ENCODE measurements around the gene EIF2D. TPM values are rescaled to one million over a fixed set of nuclear protein-coding genes. Genes with fewer than 3 reads are reported as not detected.

The EIF2D gene
- total and polyA plus RNA-seq, 2 of the 13 experiments (the other 11 are each of a cell fraction or from before 2014, with no cell fraction given) = 45.1 to 64.9 TPM

DNA sequence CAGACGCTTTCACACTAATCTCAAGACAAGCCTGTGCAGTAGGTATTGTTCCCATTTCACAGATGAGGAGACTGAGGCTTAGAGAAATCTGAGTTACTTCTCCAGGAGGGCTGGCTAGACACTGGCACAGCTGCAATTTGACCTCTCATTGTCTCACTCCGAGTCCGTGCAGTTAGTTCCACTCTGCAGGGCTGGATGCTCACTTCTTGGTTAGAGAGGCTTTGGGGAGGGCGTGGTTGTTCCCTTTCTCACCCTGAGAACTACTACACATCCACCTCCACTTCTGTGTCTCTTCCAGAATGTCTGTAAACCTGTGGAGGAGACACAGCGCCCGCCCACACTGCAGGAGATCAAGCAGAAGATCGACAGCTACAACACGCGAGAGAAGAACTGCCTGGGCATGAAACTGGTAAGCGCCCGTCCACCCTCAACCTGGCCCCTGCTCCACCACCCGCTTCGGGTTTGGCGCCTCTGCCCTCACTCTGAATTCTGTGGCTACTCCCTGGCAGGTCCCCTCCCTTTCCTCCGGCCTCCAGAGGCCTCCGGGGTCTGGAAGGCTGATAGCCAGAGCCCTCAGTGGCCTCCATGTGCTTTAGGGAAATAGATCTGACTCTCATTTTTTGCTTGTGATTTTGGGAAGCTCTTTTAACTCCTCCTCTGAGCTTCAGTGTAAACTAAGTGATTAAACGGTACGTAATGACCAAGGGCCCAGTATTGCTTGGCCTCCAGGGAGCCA is 29.1 kb downstream of the EIF2D start:
- Histone ChIP-seq H3K9ac (ENCODE audit: insufficient read depth, low read depth, low read length) (no peak overlapping the region), H3K36me3 (replicated peaks in 1 of 2; ENCODE audit: control insufficient read depth in 1 of 2, insufficient read depth in 2 of 2, low read length in 2 of 2) (peaks cover 3 to 7% of the 10 kb centered on the region in 2 experiments; a peak in 1 of 5 replicates), H4K20me1 (ENCODE audit: insufficient read depth, low read length) (no peaks in the 10 kb centered on the region; the same call in 1 of the 2 replicates), H3K27ac (ENCODE audit: extremely low read length, insufficient read depth, low read length) (no peak overlapping the region), H3K4me2 (ENCODE audit: low read depth, low read length) (no peak overlapping the region), H3K9me3 (ENCODE audit: low read length) (no peaks in the 10 kb centered on the region), H2AFZ (ENCODE audit: low read length) (no peak overlapping the region), H3K27me3 (ENCODE audit: control insufficient read depth in 1 of 2, insufficient read depth in 2 of 2, low read length in 2 of 2) (no peaks in the 10 kb centered on the region), H3K79me2 (ENCODE audit: insufficient read depth, low read length) (no peaks in the 10 kb centered on the region), H3K4me1 (ENCODE audit: insufficient read depth, low read length) (no peaks in the 10 kb centered on the region), H3K4me3 (replicated peaks in 1 of 3; ENCODE audit: insufficient read depth in 1 of 3, low read depth in 2 of 3, low read length in 3 of 3) (no peak overlapping the region)
- 81% methylated on average over 16 of the region's 18 CpGs for WGBS (ENCODE audit: low lambda C conversion rate)
- in situ Hi-C loops (cut with HindIII; ENCODE audit: extremely low pct_ligation_motif_present, low pct_unique_long_range_greater_than_20kb) (loop anchor here (5.0 kb wide), 2 partner anchors 41 to 96 kb away; no protein-coding TSS in a partner anchor), intact Hi-C loops (cut with micrococcal nuclease; ENCODE audit: unreplicated experiment) (loop anchor here (1.0 to 2.0 kb wide), 3 partner anchors 38 to 93 kb away; partner anchors contain the start of gene RASSF5)
- ATAC-seq = no peak
- no peak for DNase-seq (ENCODE audit: low spot score)
- BruUV-seq (replicated peaks) = no TSS peak
- peak; percentile 75 for TF ChIP-seq ZNF629 (CRISPR knock-in tag; conservative IDR thresholded peaks at IDR 0.05)
- no peak for TF ChIP-seq ZFX (CRISPR knock-in tag; IDR thresholded peaks at IDR 0.05; ENCODE audit: low read depth)
- ChIA-PET POLR2A (no interaction called here), CTCF (ENCODE audit: low intra/inter-chr PET ratio, low total read pairs) (interaction anchor here (0.7 to 2.7 kb wide), 3 partner anchors 39 to 104 kb away, joined by 4 to 34 read pairs (median 33); no protein-coding TSS in a partner anchor)
- FAIRE-seq = no peak

DNA sequence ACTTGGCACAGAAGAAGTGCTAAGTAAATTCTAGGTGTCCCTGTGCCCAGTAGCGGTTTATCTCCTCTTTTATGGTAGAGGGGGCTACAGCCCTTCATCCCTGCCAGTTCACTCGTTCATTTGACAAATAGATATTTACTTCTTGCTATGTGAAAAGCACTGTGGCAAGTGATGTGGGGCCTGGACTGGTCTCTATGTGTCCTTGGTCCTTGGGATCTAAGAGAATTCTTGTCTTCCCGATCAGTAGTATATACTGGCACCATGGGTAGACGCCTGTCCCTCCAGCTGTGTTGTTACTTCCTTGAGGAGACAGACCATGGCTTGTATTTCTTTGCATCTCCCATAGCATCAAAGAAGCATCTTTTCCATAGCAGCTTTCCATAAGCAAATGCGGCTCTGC is 29.7 kb downstream of the EIF2D start:
- Histone ChIP-seq H3K27me3 (ENCODE audit: control insufficient read depth in 1 of 2, insufficient read depth in 2 of 2, low read length in 2 of 2) (no peaks in the 10 kb centered on the region), H3K4me3 (replicated peaks in 1 of 3; ENCODE audit: insufficient read depth in 1 of 3, low read depth in 2 of 3, low read length in 3 of 3) (no peak overlapping the region), H3K9me3 (ENCODE audit: low read length) (no peaks in the 10 kb centered on the region), H3K79me2 (ENCODE audit: insufficient read depth, low read length) (no peaks in the 10 kb centered on the region), H3K27ac (ENCODE audit: extremely low read length, insufficient read depth, low read length) (no peak overlapping the region), H4K20me1 (ENCODE audit: insufficient read depth, low read length) (no peaks in the 10 kb centered on the region; the same call in 1 of the 2 replicates), H3K9ac (ENCODE audit: insufficient read depth, low read depth, low read length) (no peak overlapping the region), H3K4me1 (ENCODE audit: insufficient read depth, low read length) (no peaks in the 10 kb centered on the region), H2AFZ (ENCODE audit: low read length) (no peak overlapping the region), H3K4me2 (ENCODE audit: low read depth, low read length) (no peak overlapping the region), H3K36me3 (replicated peaks in 1 of 2; ENCODE audit: control insufficient read depth in 1 of 2, insufficient read depth in 2 of 2, low read length in 2 of 2) (peaks cover 3 to 7% of the 10 kb centered on the region in 2 experiments; a peak in 1 of 5 replicates)
- CTCF ChIA-PET (ENCODE audit: low intra/inter-chr PET ratio, low total read pairs) = interaction anchor here (2.6 to 2.7 kb wide), 2 partner anchors 38 to 92 kb away, joined by 33 to 34 read pairs; no protein-coding TSS in a partner anchor
- TF ChIP-seq ZNF720 (CRISPR knock-in tag; IDR thresholded peaks at IDR 0.05) (no peak), TP53 (CRISPR knock-in tag; conservative IDR thresholded peaks at IDR 0.05) (no peak), FOXA3 (CRISPR knock-in tag; IDR thresholded peaks at IDR 0.05) (no peak)
- TF ChIP-seq, protein P1, sequence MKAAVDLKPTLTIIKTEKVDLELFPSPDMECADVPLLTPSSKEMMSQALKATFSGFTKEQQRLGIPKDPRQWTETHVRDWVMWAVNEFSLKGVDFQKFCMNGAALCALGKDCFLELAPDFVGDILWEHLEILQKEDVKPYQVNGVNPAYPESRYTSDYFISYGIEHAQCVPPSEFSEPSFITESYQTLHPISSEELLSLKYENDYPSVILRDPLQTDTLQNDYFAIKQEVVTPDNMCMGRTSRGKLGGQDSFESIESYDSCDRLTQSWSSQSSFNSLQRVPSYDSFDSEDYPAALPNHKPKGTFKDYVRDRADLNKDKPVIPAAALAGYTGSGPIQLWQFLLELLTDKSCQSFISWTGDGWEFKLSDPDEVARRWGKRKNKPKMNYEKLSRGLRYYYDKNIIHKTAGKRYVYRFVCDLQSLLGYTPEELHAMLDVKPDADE (CRISPR knock-in tag; IDR thresholded peaks at IDR 0.05) = no peak
- TF ChIP-seq, protein P2, sequence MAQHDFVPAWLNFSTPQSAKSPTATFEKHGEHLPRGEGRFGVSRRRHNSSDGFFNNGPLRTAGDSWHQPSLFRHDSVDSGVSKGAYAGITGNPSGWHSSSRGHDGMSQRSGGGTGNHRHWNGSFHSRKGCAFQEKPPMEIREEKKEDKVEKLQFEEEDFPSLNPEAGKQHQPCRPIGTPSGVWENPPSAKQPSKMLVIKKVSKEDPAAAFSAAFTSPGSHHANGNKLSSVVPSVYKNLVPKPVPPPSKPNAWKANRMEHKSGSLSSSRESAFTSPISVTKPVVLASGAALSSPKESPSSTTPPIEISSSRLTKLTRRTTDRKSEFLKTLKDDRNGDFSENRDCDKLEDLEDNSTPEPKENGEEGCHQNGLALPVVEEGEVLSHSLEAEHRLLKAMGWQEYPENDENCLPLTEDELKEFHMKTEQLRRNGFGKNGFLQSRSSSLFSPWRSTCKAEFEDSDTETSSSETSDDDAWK (CRISPR knock-in tag; IDR thresholded peaks at IDR 0.05) = no peak
- POLR2A ChIA-PET = no interaction called here
- ATAC-seq = no peak
- FAIRE-seq = no peak
- in situ Hi-C loops (cut with HindIII; ENCODE audit: extremely low pct_ligation_motif_present, low pct_unique_long_range_greater_than_20kb) = loop anchor here (5.0 kb wide), 2 partner anchors 40 to 95 kb away; no protein-coding TSS in a partner anchor
- WGBS (ENCODE audit: low lambda C conversion rate) = 77% methylated on average over 5 of the region's 5 CpGs
- no peak for DNase-seq (ENCODE audit: low spot score)
- intact Hi-C loops (cut with micrococcal nuclease; ENCODE audit: unreplicated experiment) = loop anchor here (2.0 kb wide), 1 partner anchor 76 kb away; the partner anchor contains the start of gene RASSF5
- BruUV-seq (replicated peaks) = no TSS peak
